Tibial nerve (tissue), 4 donors: ENCODE data around the gene BCL2.

Experiments
- EP300 ChIP-seq, 2 donors: sonication (generic); formaldehyde crosslinking; IDR thresholded peaks; one replicate each; pipeline ENCODE4 v1.6.1; 2017; ENCODE audit warnings: antibody characterized with exemption in 2 of 2, mild to moderate bottlenecking in 1 of 2
- POLR2A ChIP-seq, 2 donors: fragments of 450-650 bp; IDR thresholded peaks; one replicate each; pipeline ENCODE4 v1.6.1; 2017; ENCODE audit warnings: antibody characterized with exemption in 2 of 2, mild to moderate bottlenecking in 2 of 2, moderate library complexity in 2 of 2
- TF ChIP-seq, protein P1 (sequence below), 5 experiments: fragments of 200-600 bp in 3 of 5; fragments of 450-650 bp in 2 of 5; sonication (generic) in 3 of 5; IDR thresholded peaks; one replicate each; pipeline ENCODE4 v1.5.1; 2016 to 2019; ENCODE audit warnings: antibody characterized with exemption in 5 of 5, mild to moderate bottlenecking in 3 of 5, moderate library complexity in 2 of 5

DNA sequence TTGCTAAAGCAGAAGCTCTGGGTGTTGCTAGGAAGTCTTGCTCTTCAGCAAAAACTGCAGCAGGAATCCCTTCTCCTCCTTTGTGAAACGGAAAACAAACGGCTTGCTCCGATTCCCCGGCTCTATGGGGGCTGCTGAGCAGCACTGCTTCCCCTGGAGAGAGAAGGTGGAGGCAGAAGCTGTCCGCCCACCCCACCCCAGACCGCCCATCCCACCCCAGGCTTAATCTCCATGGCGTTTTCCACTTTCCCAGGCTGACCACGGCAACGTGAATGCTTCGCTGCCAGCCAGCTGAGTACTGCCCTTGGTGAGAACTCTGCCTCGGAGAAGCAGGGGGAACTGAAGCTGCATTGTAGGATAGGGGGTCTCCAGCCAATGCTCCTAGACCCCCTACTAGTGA is 139.2 kb downstream of the BCL2 start:
- TF ChIP-seq EP300 (IDR thresholded peaks at IDR 0.05), result no peak
- no peak for TF ChIP-seq POLR2A (IDR thresholded peaks at IDR 0.05)
- TF ChIP-seq, protein P1, sequence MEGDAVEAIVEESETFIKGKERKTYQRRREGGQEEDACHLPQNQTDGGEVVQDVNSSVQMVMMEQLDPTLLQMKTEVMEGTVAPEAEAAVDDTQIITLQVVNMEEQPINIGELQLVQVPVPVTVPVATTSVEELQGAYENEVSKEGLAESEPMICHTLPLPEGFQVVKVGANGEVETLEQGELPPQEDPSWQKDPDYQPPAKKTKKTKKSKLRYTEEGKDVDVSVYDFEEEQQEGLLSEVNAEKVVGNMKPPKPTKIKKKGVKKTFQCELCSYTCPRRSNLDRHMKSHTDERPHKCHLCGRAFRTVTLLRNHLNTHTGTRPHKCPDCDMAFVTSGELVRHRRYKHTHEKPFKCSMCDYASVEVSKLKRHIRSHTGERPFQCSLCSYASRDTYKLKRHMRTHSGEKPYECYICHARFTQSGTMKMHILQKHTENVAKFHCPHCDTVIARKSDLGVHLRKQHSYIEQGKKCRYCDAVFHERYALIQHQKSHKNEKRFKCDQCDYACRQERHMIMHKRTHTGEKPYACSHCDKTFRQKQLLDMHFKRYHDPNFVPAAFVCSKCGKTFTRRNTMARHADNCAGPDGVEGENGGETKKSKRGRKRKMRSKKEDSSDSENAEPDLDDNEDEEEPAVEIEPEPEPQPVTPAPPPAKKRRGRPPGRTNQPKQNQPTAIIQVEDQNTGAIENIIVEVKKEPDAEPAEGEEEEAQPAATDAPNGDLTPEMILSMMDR (IDR thresholded peaks at IDR 0.05), result no peak
